IMR-90 (cell line): Measurements from ENCODE around the gene CDKL5. TPM values are rescaled to one million over a fixed set of nuclear protein-coding genes. Genes with fewer than 3 reads are reported as not detected.

Source experiments
- ATAC-seq: fragments of 200-7000 bp; cut with Tn5 transposase; 2 replicates; pipeline ENCODE4 v1.9.1; 2020; ENCODE audit warnings: low read depth, mild to moderate bottlenecking, moderate library complexity
- BruUV-seq: library from RNA; stranded (reverse); fragments of 400-500 nt; replicated peaks from 2 replicates; lab custom pipeline; 2021; lab: Mats Ljungman, UMichigan
- CTCF ChIA-PET: fragments of 300-600 bp; formaldehyde crosslinking; extraction: SDS; loops from one replicate; lab custom pipeline; 2021; ENCODE audit warnings: antibody characterized with exemption; lab: Yijun Ruan, JAX
- POLR2A ChIA-PET: fragments of 300-600 bp; sonication (Branson Sonifier 250); formaldehyde crosslinking; loops from one replicate; lab custom pipeline; 2022; ENCODE audit warnings: antibody characterized with exemption; ENCODE audit not compliant: unreplicated experiment; lab: Charles Lee
- DNase-seq: peaks from one replicate; pipeline ENCODE4 v3.0.0; 2013
- H2AFZ ChIP-seq: replicated peaks from 2 replicates; pipeline ENCODE3; 2013; ENCODE audit warnings: low read length, mild to moderate bottlenecking; ENCODE audit not compliant: poor library complexity
- H2AK5ac ChIP-seq: 2 replicates; pipeline ENCODE4 v1.6.1; 2013; ENCODE audit warnings: low read depth, low read length, inconsistent platforms
- H2AK9ac ChIP-seq: replicated peaks from 2 replicates; pipeline ENCODE3; 2013; ENCODE audit warnings: mild to moderate bottlenecking, low read depth, low read length, moderate library complexity; ENCODE audit not compliant: poor library complexity
- H2BK120ac ChIP-seq: 2 replicates; pipeline ENCODE4 v1.6.1; 2013; ENCODE audit warnings: low read depth, low read length, inconsistent platforms
- H2BK15ac ChIP-seq: 3 replicates; pipeline ENCODE4 v1.6.1; 2013; ENCODE audit warnings: low read depth, low read length, inconsistent platforms
- H2BK20ac ChIP-seq: 2 replicates; pipeline ENCODE4 v1.6.1; 2013; ENCODE audit warnings: low read depth, mild to moderate bottlenecking, inconsistent platforms, low read length, moderate library complexity
- H2BK5ac ChIP-seq: 2 replicates; pipeline ENCODE4 v1.6.1; 2013; ENCODE audit warnings: mild to moderate bottlenecking, low read depth, low read length, inconsistent platforms; ENCODE audit not compliant: poor library complexity, severe bottlenecking
- H3K14ac ChIP-seq: replicated peaks from 2 replicates; pipeline ENCODE4 v1.6.1; 2013; ENCODE audit warnings: low read depth, low read length, inconsistent platforms
- H3K18ac ChIP-seq: 2 replicates; pipeline ENCODE4 v1.6.1; 2013; ENCODE audit warnings: low read depth, low read length, control low read depth
- H3K23ac ChIP-seq: 2 replicates; pipeline ENCODE4 v1.6.1; 2013; ENCODE audit warnings: low read depth, low read length, inconsistent platforms
- H3K27ac ChIP-seq: 2 replicates; pipeline ENCODE4 v1.5.1; 2013; ENCODE audit warnings: mild to moderate bottlenecking, control low read depth, low read length; ENCODE audit not compliant: insufficient read depth
- H3K27me3 ChIP-seq: 2 replicates; pipeline ENCODE4 v1.6.1; 2013; ENCODE audit warnings: low read length; ENCODE audit not compliant: control insufficient read depth, insufficient read depth
- H3K36me3 ChIP-seq: 2 replicates; pipeline ENCODE4 v1.6.1; 2013; ENCODE audit warnings: low read length, mixed read lengths; ENCODE audit not compliant: control insufficient read depth, insufficient read depth
- H3K4ac ChIP-seq: 2 replicates; pipeline ENCODE4 v1.6.1; 2013; ENCODE audit warnings: low read depth, low read length, inconsistent platforms
- H3K4me1 ChIP-seq: 2 replicates; pipeline ENCODE4 v1.6.1; 2013; ENCODE audit warnings: low read length, mixed read lengths; ENCODE audit not compliant: control insufficient read depth, insufficient read depth
- H3K4me2 ChIP-seq: 2 replicates; pipeline ENCODE4 v1.6.1; 2013; ENCODE audit warnings: low read depth, mild to moderate bottlenecking, control low read depth, low read length, moderate library complexity
- H3K4me3 ChIP-seq: 2 replicates; pipeline ENCODE4 v1.5.1; 2013; ENCODE audit warnings: low read depth, mild to moderate bottlenecking, control low read depth, low read length, moderate library complexity; ENCODE audit not compliant: insufficient read depth
- H3K56ac ChIP-seq: 2 replicates; pipeline ENCODE4 v1.6.1; 2013; ENCODE audit warnings: low read length, inconsistent platforms; ENCODE audit not compliant: insufficient read depth; ENCODE audit errors: extremely low read depth
- H3K79me1 ChIP-seq, 2 experiments: 2 replicates each; pipeline ENCODE4 v1.6.1; 2013; ENCODE audit warnings: low read length in 2 of 2, inconsistent platforms in 1 of 2, low read depth in 1 of 2
- H3K9ac ChIP-seq: 2 replicates; pipeline ENCODE4 v1.6.1; 2013; ENCODE audit warnings: low read depth, low read length, control low read depth
- H3K9me1 ChIP-seq: 2 replicates; pipeline ENCODE4 v1.6.1; 2013; ENCODE audit warnings: low read length, inconsistent platforms; ENCODE audit not compliant: insufficient read depth
- H3K9me3 ChIP-seq: 2 replicates; pipeline ENCODE4 v1.6.1; 2013; ENCODE audit warnings: low read length; ENCODE audit not compliant: control insufficient read depth, insufficient read depth
- H4K20me1 ChIP-seq: 2 replicates; pipeline ENCODE4 v1.6.1; 2013; ENCODE audit warnings: low read length, inconsistent platforms; ENCODE audit not compliant: insufficient read depth
- H4K5ac ChIP-seq: 2 replicates; pipeline ENCODE4 v1.6.1; 2013; ENCODE audit warnings: mild to moderate bottlenecking, low read depth, low read length, control low read depth
- H4K8ac ChIP-seq, 2 experiments: 2 replicates each; pipeline ENCODE4 v1.6.1; 2013; ENCODE audit warnings: low read depth in 2 of 2, low read length in 2 of 2, control low read depth in 1 of 2, inconsistent platforms in 1 of 2
- H4K91ac ChIP-seq: 2 replicates; pipeline ENCODE4 v1.6.1; 2013; ENCODE audit warnings: low read depth, low read length, inconsistent platforms; ENCODE audit not compliant: insufficient read depth
- BHLHE40 ChIP-seq: fragments of 150-350 bp; IDR thresholded peaks from 2 replicates; pipeline ENCODE4 v1.6.1; 2016; ENCODE audit warnings: mild to moderate bottlenecking, low read depth, low read length
- CEBPB ChIP-seq: IDR thresholded peaks from 2 replicates; pipeline ENCODE4 v1.6.1; 2012; ENCODE audit warnings: low read depth, low read length, improper control_type of control experiment
- CHD1 ChIP-seq: IDR thresholded peaks from 2 replicates; pipeline ENCODE4 v1.6.1; 2012; ENCODE audit warnings: low read depth, low read length, improper control_type of control experiment
- FOS ChIP-seq: fragments of 150-350 bp; IDR thresholded peaks from 2 replicates; pipeline ENCODE4 v1.6.1; 2016; ENCODE audit warnings: low read depth, low read length
- MAFK ChIP-seq: IDR thresholded peaks from 2 replicates; pipeline ENCODE4 v1.6.1; 2012; ENCODE audit warnings: low read depth, low read length, improper control_type of control experiment
- MAZ ChIP-seq: IDR thresholded peaks from 2 replicates; pipeline ENCODE4 v1.6.1; 2012; ENCODE audit warnings: low read depth, mild to moderate bottlenecking, low read length, improper control_type of control experiment, moderate library complexity, borderline replicate concordance
- MXI1 ChIP-seq: IDR thresholded peaks from 2 replicates; pipeline ENCODE4 v1.6.1; 2012; ENCODE audit warnings: low read depth, mild to moderate bottlenecking, low read length, moderate library complexity, borderline replicate concordance
- NFE2L2 ChIP-seq: fragments of 150-350 bp; IDR thresholded peaks from 2 replicates; pipeline ENCODE4 v1.6.1; 2016; ENCODE audit warnings: low read depth, mild to moderate bottlenecking, low read length
- POLR2A ChIP-seq: IDR thresholded peaks from 2 replicates; pipeline ENCODE4 v1.6.1; 2012; ENCODE audit warnings: mild to moderate bottlenecking, low read depth, low read length
- RAD21 ChIP-seq: IDR thresholded peaks from 2 replicates; pipeline ENCODE4 v1.6.1; 2012; ENCODE audit warnings: low read length, improper control_type of control experiment
- RCOR1 ChIP-seq: IDR thresholded peaks from 2 replicates; pipeline ENCODE4 v1.6.1; 2012; ENCODE audit warnings: mild to moderate bottlenecking, low read length, improper control_type of control experiment; ENCODE audit not compliant: insufficient replicate concordance
- RFX5 ChIP-seq: IDR thresholded peaks from 2 replicates; pipeline ENCODE4 v1.8.0; 2012; ENCODE audit warnings: low read depth, mild to moderate bottlenecking, low read length, moderate library complexity
- SMC3 ChIP-seq: fragments of 150-350 bp; IDR thresholded peaks from 2 replicates; pipeline ENCODE4 v1.6.1; 2016; ENCODE audit warnings: low read depth, mild to moderate bottlenecking, antibody characterized with exemption, low read length, moderate library complexity
- WGBS, 2 experiments: methylation state at CpG; one replicate each; pipeline versions ENCODE4 v1.1.5 to v1.1.7; 2013; ENCODE audit warnings: missing lambda C conversion rate in 2 of 2; ENCODE audit not compliant: insufficient read length in 1 of 2; ENCODE audit errors: extremely low coverage in 2 of 2; 5-methylcytosine and 5-hydroxymethylcytosine counted together
- dilution Hi-C: fragments of 300-500 bp; cut with HindIII; formaldehyde crosslinking; loops from one replicate; pipeline ENCODE4 v1.14.3; 2018; ENCODE audit warnings: low sequenced_read_pairs; ENCODE audit not compliant: unreplicated experiment
- in situ Hi-C: fragments of 300-500 bp; cut with MboI; formaldehyde crosslinking; loops from 3 replicates; pipeline ENCODE4 v1.14.3; 2019; ENCODE audit warnings: low sequenced_read_pairs, inconsistent platforms, mixed read lengths
- intact Hi-C: fragments of 100-400 bp; cut with micrococcal nuclease; formaldehyde crosslinking; loops from 2 replicates; pipeline ENCODE4 v1.10.0; 2022
- polyA plus RNA-seq, 3 experiments: library from polyadenylated mRNA; depleted of rRNA; stranded (reverse); fragments of >200 nt; gene quantifications; 2 replicates each; pipeline ENCODE4 v1.2.3, GENCODE V29; 2012; ENCODE audit warnings: low replicate concordance in 1 of 3
- total RNA-seq: library from RNA; depleted of rRNA; stranded (reverse); fragments of >200 nt; gene quantifications from 2 replicates; pipeline ENCODE4 v1.2.3, GENCODE V29; 2012
- TF ChIP-seq, protein P1 (sequence below): fragments of 150-350 bp; IDR thresholded peaks from 2 replicates; pipeline ENCODE4 v1.6.1; 2017; ENCODE audit warnings: mild to moderate bottlenecking, antibody characterized with exemption, low read length, low read depth
- TF ChIP-seq, protein P2 (sequence below): conservative IDR thresholded peaks from 2 replicates; pipeline ENCODE4 v1.5.1; 2012; ENCODE audit warnings: mild to moderate bottlenecking, low read depth, low read length, improper control_type of control experiment
- TF ChIP-seq, protein P3 (sequence below): fragments of 150-350 bp; IDR thresholded peaks from 2 replicates; pipeline ENCODE4 v1.6.1; 2016; ENCODE audit warnings: low read depth, mild to moderate bottlenecking, low read length, moderate library complexity, borderline replicate concordance

CDKL5 gene
- total and polyA plus RNA-seq, 2 of the 4 experiments (the other 2 are of a cell fraction): 3.5 to 9.7 TPM

DNA sequence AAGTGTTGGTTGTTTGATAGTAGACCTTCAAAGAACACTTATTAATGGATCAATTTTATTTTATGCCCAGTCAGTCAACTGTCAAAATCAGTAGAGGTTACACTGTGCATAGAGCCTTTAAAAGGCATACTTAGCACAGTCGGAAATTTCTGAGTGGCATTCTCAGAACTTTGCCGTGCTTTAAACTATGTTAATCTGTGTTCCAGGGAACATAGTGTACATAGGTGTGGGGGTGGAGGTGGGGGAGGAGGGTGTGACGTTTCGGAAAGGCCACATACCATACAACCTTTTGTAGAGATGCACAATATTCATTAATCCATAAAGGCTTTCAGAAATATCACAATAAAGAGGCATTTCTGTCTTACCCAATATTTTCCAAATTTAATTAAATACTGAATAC lies 170.7 kb downstream of the CDKL5 start:
- no peak overlapping the region for H3K18ac ChIP-seq
- BruUV-seq: no TSS peak
- TF ChIP-seq SMC3: no peak
- no peak for TF ChIP-seq MXI1
- TF ChIP-seq, protein P1, sequence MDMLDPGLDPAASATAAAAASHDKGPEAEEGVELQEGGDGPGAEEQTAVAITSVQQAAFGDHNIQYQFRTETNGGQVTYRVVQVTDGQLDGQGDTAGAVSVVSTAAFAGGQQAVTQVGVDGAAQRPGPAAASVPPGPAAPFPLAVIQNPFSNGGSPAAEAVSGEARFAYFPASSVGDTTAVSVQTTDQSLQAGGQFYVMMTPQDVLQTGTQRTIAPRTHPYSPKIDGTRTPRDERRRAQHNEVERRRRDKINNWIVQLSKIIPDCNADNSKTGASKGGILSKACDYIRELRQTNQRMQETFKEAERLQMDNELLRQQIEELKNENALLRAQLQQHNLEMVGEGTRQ: no peak
- TF ChIP-seq RFX5: no peak
- no peak for TF ChIP-seq RCOR1
- no peak for TF ChIP-seq FOS
- no peak for TF ChIP-seq CEBPB
- TF ChIP-seq POLR2A: no peak
- TF ChIP-seq, protein P2, sequence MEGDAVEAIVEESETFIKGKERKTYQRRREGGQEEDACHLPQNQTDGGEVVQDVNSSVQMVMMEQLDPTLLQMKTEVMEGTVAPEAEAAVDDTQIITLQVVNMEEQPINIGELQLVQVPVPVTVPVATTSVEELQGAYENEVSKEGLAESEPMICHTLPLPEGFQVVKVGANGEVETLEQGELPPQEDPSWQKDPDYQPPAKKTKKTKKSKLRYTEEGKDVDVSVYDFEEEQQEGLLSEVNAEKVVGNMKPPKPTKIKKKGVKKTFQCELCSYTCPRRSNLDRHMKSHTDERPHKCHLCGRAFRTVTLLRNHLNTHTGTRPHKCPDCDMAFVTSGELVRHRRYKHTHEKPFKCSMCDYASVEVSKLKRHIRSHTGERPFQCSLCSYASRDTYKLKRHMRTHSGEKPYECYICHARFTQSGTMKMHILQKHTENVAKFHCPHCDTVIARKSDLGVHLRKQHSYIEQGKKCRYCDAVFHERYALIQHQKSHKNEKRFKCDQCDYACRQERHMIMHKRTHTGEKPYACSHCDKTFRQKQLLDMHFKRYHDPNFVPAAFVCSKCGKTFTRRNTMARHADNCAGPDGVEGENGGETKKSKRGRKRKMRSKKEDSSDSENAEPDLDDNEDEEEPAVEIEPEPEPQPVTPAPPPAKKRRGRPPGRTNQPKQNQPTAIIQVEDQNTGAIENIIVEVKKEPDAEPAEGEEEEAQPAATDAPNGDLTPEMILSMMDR: no peak
- no peak for TF ChIP-seq MAFK
- no peak for TF ChIP-seq BHLHE40
- no peak for TF ChIP-seq RAD21
- TF ChIP-seq, protein P3, sequence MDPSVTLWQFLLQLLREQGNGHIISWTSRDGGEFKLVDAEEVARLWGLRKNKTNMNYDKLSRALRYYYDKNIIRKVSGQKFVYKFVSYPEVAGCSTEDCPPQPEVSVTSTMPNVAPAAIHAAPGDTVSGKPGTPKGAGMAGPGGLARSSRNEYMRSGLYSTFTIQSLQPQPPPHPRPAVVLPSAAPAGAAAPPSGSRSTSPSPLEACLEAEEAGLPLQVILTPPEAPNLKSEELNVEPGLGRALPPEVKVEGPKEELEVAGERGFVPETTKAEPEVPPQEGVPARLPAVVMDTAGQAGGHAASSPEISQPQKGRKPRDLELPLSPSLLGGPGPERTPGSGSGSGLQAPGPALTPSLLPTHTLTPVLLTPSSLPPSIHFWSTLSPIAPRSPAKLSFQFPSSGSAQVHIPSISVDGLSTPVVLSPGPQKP: no peak
- no peak for TF ChIP-seq CHD1
- TF ChIP-seq NFE2L2: no peak
- TF ChIP-seq MAZ: no peak
- H3K9me3 ChIP-seq: no peaks in the 10 kb centered on the region
- WGBS, 2 experiments: no CpG with 5 or more reads among the region's 4 CpGs
- H3K36me3 ChIP-seq: no peaks in the 10 kb centered on the region; the same call in 1 of the 2 replicates
- H3K23ac ChIP-seq: no peak overlapping the region
- H2BK5ac ChIP-seq: no peak overlapping the region
- H2AK5ac ChIP-seq: no peak overlapping the region
- no peak overlapping the region for H3K4me3 ChIP-seq
- no peak overlapping the region for H4K5ac ChIP-seq
- H2BK20ac ChIP-seq: no peak overlapping the region
- no peak overlapping the region for H2BK15ac ChIP-seq
- no peaks in the 10 kb centered on the region for H3K4me1 ChIP-seq
- dilution Hi-C loops: no loop called here
- H4K20me1 ChIP-seq: no peaks in the 10 kb centered on the region
- H3K27ac ChIP-seq: no peak overlapping the region
- ATAC-seq (no peak), DNase-seq (no peak)
- no peak overlapping the region for H3K4ac ChIP-seq
- H3K14ac ChIP-seq: no peak overlapping the region
- no peaks in the 10 kb centered on the region for H3K27me3 ChIP-seq
- no peak overlapping the region for H2AFZ ChIP-seq
- CTCF ChIA-PET: no interaction called here
- H4K91ac ChIP-seq: no peak overlapping the region
- H2BK120ac ChIP-seq: no peak overlapping the region
- H3K79me1 ChIP-seq: no peaks in the 10 kb centered on the region
- H4K8ac ChIP-seq: no peak overlapping the region
- no peaks in the 10 kb centered on the region for H3K9me1 ChIP-seq
- no peak overlapping the region for H3K56ac ChIP-seq
- intact Hi-C loops: no loop called here
- POLR2A ChIA-PET: no interaction called here
- H3K9ac ChIP-seq: no peak overlapping the region
- H2AK9ac ChIP-seq: no peak overlapping the region
- in situ Hi-C loops: no loop called here
- no peak overlapping the region for H3K4me2 ChIP-seq
